AG09319 (cell line): ENCODE measurements around the gene TET2.

ENCODE experiments used
- DNase-seq: peaks from one replicate; pipeline ENCODE4 v3.0.0-alpha.2; 2010; ENCODE audit warnings: low read depth; ENCODE audit errors: extremely low read depth
- CTCF ChIP-seq: IDR thresholded peaks from 2 replicates; pipeline ENCODE4 v1.5.1; 2011; ENCODE audit warnings: low read depth, mild to moderate bottlenecking, inconsistent platforms, low read length, moderate library complexity

The TET2 gene

GRCh38 chr4:105146276-105147015 is at the start of gene TET2:
Gene TET2 (plus strand): TSS chr4:105146876. CDS start chr4:105233943, 87,067 bp downstream.
- TF ChIP-seq CTCF: no peak
- DNase-seq: no peak

GRCh38 chr4:105102016-105102415 is 44.7 kb upstream of the TET2 start:
- no peak for DNase-seq
- TF ChIP-seq CTCF: no peak

- no peak for TF ChIP-seq CTCF
- DNase-seq: no peak
Observed at GRCh38 chr4:105106426-105106825, 40.2 kb upstream of the TET2 start.

GRCh38 chr4:105107095-105107856 is 39.4 kb upstream of the TET2 start:
- TF ChIP-seq CTCF: no peak
- no peak for DNase-seq

- no peak for DNase-seq
- TF ChIP-seq CTCF: no peak
Observed at GRCh38 chr4:105108971-105109370, 37.7 kb upstream of the TET2 start.

- no peak for TF ChIP-seq CTCF
- DNase-seq: no peak
Observed at GRCh38 chr4:105112274-105112673, 34.4 kb upstream of the TET2 start.

- no peak for TF ChIP-seq CTCF
- DNase-seq: no peak
Observed at GRCh38 chr4:105113800-105114199, 32.9 kb upstream of the TET2 start.
